Endodermal cell (in vitro differentiated cells): ENCODE results near the gene KCTD11. TPM values are rescaled to one million over a fixed set of nuclear protein-coding genes. Genes with fewer than 3 reads are reported as not detected.

Experiments used
- DNase-seq: peaks from one replicate; pipeline ENCODE4 v3.0.0-alpha.2; 2017
- H3K27ac ChIP-seq: 2 replicates; pipeline ENCODE4 v1.5.1; 2013; ENCODE audit warnings: mild to moderate bottlenecking, low read depth, low read length, moderate library complexity
- H3K27me3 ChIP-seq: 2 replicates; pipeline ENCODE4 v1.6.1; 2013; ENCODE audit warnings: mild to moderate bottlenecking, low read length, moderate library complexity; ENCODE audit not compliant: insufficient read depth, control insufficient read depth, poor library complexity, severe bottlenecking
- H3K36me3 ChIP-seq: 2 replicates; pipeline ENCODE4 v1.7.0; 2013; ENCODE audit warnings: mild to moderate bottlenecking, low read length, moderate library complexity; ENCODE audit not compliant: control insufficient read depth, insufficient read depth
- H3K4me1 ChIP-seq: one replicate; pipeline ENCODE4 v1.7.0; 2013; ENCODE audit warnings: low read length; ENCODE audit not compliant: control insufficient read depth, insufficient read depth
- H3K4me3 ChIP-seq: 2 replicates; pipeline ENCODE4 v1.5.1; 2013; ENCODE audit warnings: mild to moderate bottlenecking, low read length, moderate library complexity
- H3K9ac ChIP-seq: 2 replicates; pipeline ENCODE4 v1.6.1; 2013; ENCODE audit warnings: mild to moderate bottlenecking, low read length, moderate library complexity; ENCODE audit not compliant: poor library complexity, severe bottlenecking; ENCODE audit errors: extremely low read depth
- H3K9me3 ChIP-seq: 2 replicates; pipeline ENCODE4 v1.6.1; 2013; ENCODE audit warnings: mild to moderate bottlenecking, low read length, moderate library complexity; ENCODE audit not compliant: control insufficient read depth
- H3K27ac Mint-ChIP-seq: 2 replicates; pipeline ENCODE4 v1.8.0; 2020; ENCODE audit warnings: mixed read lengths
- H3K27me3 Mint-ChIP-seq: 2 replicates; pipeline ENCODE4 v1.8.0; 2021; ENCODE audit warnings: mild to moderate bottlenecking, mixed read lengths; ENCODE audit not compliant: insufficient read depth
- H3K36me3 Mint-ChIP-seq: 2 replicates; pipeline ENCODE4 v1.8.0; 2020; ENCODE audit warnings: low read depth, mixed read lengths
- H3K4me1 Mint-ChIP-seq: 2 replicates; pipeline ENCODE4 v1.8.0; 2020; ENCODE audit warnings: mixed read lengths
- H3K4me3 Mint-ChIP-seq: 2 replicates; pipeline ENCODE4 v1.8.0; 2020; ENCODE audit warnings: mild to moderate bottlenecking, moderate library complexity, mixed read lengths
- H3K9me3 Mint-ChIP-seq: 2 replicates; pipeline ENCODE4 v1.8.0; 2020; ENCODE audit warnings: mild to moderate bottlenecking, mixed read lengths
- WGBS, 2 experiments: methylation state at CpG; one replicate each; pipeline versions ENCODE4 v1.1.5 to v1.1.7; 2013; ENCODE audit warnings: missing lambda C conversion rate in 2 of 2, mixed read lengths in 1 of 2; ENCODE audit not compliant: insufficient coverage in 1 of 2, insufficient read length in 1 of 2; 5-methylcytosine and 5-hydroxymethylcytosine counted together
- total RNA-seq, 2 donors: library from RNA; stranded (reverse); fragmentation: NEBNext Ultra II Directional in 1 of 2; extraction: Animal tissue kit (Norgen Biotek cat#: 25700) in 1 of 2; gene quantifications; 2 replicates in 1 of 2; 3 replicates in 1 of 2; pipeline ENCODE4 v1.2.1, GENCODE V29; 2021
- TF ChIP-seq, protein P1 (sequence below): fragments of 200-600 bp; sonication (generic); conservative IDR thresholded peaks from 2 replicates; pipeline ENCODE4 v1.5.0; 2021; ENCODE audit warnings: antibody characterized with exemption, mild to moderate bottlenecking

KCTD11 gene
- total RNA-seq, 2 donors from 2014 or later: 7.1 to 8.4 TPM

DNA sequence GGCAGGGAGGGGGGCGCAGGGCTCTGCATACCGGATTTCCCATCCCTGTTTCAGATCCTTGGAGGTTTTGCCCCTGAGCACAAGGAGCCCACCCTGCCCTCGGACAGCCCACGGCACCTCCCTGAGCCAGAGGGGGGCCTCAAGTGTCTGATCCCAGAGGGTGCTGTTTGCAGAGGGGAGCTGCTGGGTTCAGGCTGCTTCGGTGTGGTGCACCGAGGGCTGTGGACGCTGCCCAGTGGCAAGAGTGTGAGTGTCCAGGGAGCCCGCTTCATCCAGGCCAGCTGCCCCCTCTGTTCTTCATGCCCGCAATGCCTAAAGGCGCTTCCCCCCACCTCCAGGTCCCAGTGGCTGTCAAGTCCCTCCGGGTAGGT lies 31.4 kb downstream of the KCTD11 start:
- Histone ChIP-seq H3K36me3 (no peaks in the 10 kb centered on the region), H3K27ac (no peak overlapping the region), H3K4me3 (no peak overlapping the region), H3K9ac (no peak overlapping the region), H3K9me3 (peaks cover 9% of the 10 kb centered on the region), H3K27me3 (peaks cover 39% of the 10 kb centered on the region), H3K4me1 (peaks cover 4% of the 10 kb centered on the region)
- Mint-ChIP-seq H3K36me3 (peaks cover 20% of the 10 kb centered on the region), H3K27me3 (peaks cover 46% of the 10 kb centered on the region), H3K4me3 (no peak overlapping the region), H3K27ac (no peak overlapping the region), H3K4me1 (peaks cover 9% of the 10 kb centered on the region), H3K9me3 (peaks cover 5% of the 10 kb centered on the region)
- peak; percentile 49 for DNase-seq
- TF ChIP-seq, protein P1, sequence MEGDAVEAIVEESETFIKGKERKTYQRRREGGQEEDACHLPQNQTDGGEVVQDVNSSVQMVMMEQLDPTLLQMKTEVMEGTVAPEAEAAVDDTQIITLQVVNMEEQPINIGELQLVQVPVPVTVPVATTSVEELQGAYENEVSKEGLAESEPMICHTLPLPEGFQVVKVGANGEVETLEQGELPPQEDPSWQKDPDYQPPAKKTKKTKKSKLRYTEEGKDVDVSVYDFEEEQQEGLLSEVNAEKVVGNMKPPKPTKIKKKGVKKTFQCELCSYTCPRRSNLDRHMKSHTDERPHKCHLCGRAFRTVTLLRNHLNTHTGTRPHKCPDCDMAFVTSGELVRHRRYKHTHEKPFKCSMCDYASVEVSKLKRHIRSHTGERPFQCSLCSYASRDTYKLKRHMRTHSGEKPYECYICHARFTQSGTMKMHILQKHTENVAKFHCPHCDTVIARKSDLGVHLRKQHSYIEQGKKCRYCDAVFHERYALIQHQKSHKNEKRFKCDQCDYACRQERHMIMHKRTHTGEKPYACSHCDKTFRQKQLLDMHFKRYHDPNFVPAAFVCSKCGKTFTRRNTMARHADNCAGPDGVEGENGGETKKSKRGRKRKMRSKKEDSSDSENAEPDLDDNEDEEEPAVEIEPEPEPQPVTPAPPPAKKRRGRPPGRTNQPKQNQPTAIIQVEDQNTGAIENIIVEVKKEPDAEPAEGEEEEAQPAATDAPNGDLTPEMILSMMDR: no peak
- 92 to 93% methylated on average over 6 to 11 of the region's 11 CpGs for WGBS, 2 experiments

DNA sequence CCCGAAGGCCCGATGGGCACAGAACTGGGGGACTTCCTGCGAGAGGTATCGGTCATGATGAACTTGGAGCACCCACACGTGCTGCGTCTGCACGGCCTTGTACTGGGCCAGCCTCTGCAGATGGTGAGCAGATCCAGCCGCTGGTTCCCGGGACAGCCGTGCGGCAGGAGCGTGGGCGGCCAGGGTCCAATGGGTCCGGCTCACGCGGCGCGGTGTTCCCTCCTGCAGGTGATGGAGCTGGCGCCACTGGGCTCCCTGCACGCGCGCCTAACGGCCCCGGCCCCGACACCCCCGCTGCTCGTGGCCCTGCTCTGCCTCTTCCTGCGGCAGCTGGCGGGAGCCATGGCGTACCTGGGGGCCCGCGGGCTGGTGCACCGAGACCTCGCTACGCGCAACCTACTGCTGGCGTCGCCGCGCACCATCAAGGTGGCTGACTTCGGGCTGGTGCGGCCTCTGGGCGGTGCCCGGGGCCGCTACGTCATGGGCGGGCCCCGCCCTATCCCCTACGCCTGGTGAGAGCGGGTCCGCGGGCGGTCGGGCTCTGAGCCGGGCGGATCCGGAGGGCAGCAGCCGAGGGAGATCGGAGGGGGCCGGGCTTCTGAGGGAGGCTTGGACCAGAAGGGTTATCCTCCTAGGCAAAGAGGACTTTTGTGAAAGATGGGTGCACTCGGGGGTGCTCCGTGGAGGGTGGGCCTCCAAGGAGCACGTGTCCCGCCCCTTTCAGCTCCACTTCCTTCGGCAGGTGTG lies 32.0 kb downstream of the KCTD11 start:
- Histone ChIP-seq H3K4me3 (no peak overlapping the region), H3K9me3 (peaks cover 9% of the 10 kb centered on the region), H3K27ac (no peak overlapping the region), H3K9ac (no peak overlapping the region), H3K4me1 (peaks cover 4% of the 10 kb centered on the region), H3K27me3 (peaks cover 39% of the 10 kb centered on the region), H3K36me3 (no peaks in the 10 kb centered on the region)
- WGBS, 2 experiments: 27 to 38% methylated on average over 30 to 65 of the region's 65 CpGs
- peaks cover 5% of the 10 kb centered on the region for H3K9me3 Mint-ChIP-seq
- no peak overlapping the region for H3K27ac Mint-ChIP-seq
- H3K4me1 Mint-ChIP-seq: peaks cover 9% of the 10 kb centered on the region
- peak overlapping the region; percentile 41 for H3K4me3 Mint-ChIP-seq
- peaks cover 46% of the 10 kb centered on the region for H3K27me3 Mint-ChIP-seq
- TF ChIP-seq, protein P1: no peak
- H3K36me3 Mint-ChIP-seq: peaks cover 21% of the 10 kb centered on the region
- DNase-seq: peak; percentile 96

DNA sequence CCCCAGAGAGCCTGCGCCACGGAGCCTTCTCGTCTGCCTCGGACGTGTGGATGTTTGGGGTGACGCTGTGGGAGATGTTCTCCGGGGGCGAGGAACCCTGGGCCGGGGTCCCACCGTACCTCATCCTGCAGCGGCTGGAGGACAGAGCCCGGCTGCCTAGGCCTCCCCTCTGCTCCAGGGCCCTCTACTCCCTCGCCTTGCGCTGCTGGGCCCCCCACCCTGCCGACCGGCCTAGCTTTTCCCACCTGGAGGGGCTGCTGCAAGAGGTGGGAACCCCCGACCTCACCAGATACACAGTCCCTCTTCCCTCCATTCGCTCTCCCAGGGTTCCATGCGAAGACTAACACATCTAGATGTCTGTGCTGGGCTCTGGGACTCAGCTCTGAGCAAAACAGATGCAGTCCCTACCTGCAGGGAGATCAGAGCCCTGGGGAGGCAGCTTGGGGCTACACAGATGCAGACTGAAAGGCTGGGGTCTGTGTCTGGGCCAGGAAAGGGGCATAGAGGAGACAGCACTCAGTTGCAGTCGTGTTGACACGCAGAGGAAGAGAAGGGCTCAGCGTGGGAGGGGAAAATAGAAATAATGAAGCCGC lies 32.6 kb downstream of the KCTD11 start:
- TF ChIP-seq, protein P1: no peak
- no peak overlapping the region for H3K4me3 ChIP-seq
- WGBS, 2 experiments: 76 to 90% methylated on average over 10 to 23 of the region's 23 CpGs
- no peak overlapping the region for H3K27ac Mint-ChIP-seq
- H3K4me1 ChIP-seq: peaks cover 4% of the 10 kb centered on the region
- no peak overlapping the region for H3K9ac ChIP-seq
- no peaks in the 10 kb centered on the region for H3K9me3 Mint-ChIP-seq
- H3K36me3 ChIP-seq: peaks cover 6% of the 10 kb centered on the region
- peak overlapping the region; percentile 41 for H3K4me3 Mint-ChIP-seq
- H3K4me1 Mint-ChIP-seq: peaks cover 9% of the 10 kb centered on the region
- peaks cover 28% of the 10 kb centered on the region for H3K36me3 Mint-ChIP-seq
- peak; percentile 62 for DNase-seq
- peaks cover 38% of the 10 kb centered on the region for H3K27me3 ChIP-seq
- H3K9me3 ChIP-seq: peaks cover 3% of the 10 kb centered on the region
- no peak overlapping the region for H3K27ac ChIP-seq
- peaks cover 39% of the 10 kb centered on the region for H3K27me3 Mint-ChIP-seq
